ENCODE measurements around the gene APBA2. TPM values are rescaled to one million over a fixed set of nuclear protein-coding genes. Genes with fewer than 3 reads are reported as not detected.

APBA2 gene
- total and polyA plus RNA-seq, 2 donors: 6.7 to 15.3 TPM

GRCh38 chr15:29059871-29060640, 174.3 kb downstream of the APBA2 start:
- DNase-seq (ENCODE audit: low read depth in 6 of 9, low spot score in 9 of 9): no peak
- H3K27ac ChIP-seq (ENCODE audit: low read depth in 1 of 2, low read length in 1 of 2): no peak overlapping the region
- 95% methylated on average over 16 of the region's 16 CpGs for WGBS

GRCh38 chr15:29061746-29062145, 176.0 kb downstream of the APBA2 start:
- Histone ChIP-seq H3K4me3 (ENCODE audit: low read length in 2 of 2) (no peak overlapping the region), H3K27me3 (ENCODE audit: control insufficient read depth in 2 of 2, insufficient read depth in 1 of 2, low read length in 1 of 2) (no peaks in the 10 kb centered on the region), H3K9me3 (ENCODE audit: control insufficient read depth in 2 of 2, insufficient read depth in 1 of 2, low read length in 1 of 2) (no peaks in the 10 kb centered on the region), H3K4me1 (ENCODE audit: control insufficient read depth in 2 of 2, insufficient read depth in 2 of 2, low read length in 2 of 2) (no peaks in the 10 kb centered on the region), H3K27ac (ENCODE audit: low read depth in 1 of 2, low read length in 1 of 2) (no peak overlapping the region), H3K36me3 (ENCODE audit: control insufficient read depth in 2 of 2, insufficient read depth in 2 of 2, low read length in 1 of 2) (no peaks in the 10 kb centered on the region)
- no peak for DNase-seq (ENCODE audit: low read depth in 6 of 9, low spot score in 9 of 9)
- 97% methylated on average over 6 of the region's 6 CpGs for WGBS

More at GRCh38 chr15:29059871-29060640, 174.3 kb downstream of the APBA2 start:
- no peak overlapping the region for H3K4me3 ChIP-seq (ENCODE audit: low read length in 2 of 2)
- H3K9me3 ChIP-seq (ENCODE audit: control insufficient read depth in 2 of 2, insufficient read depth in 1 of 2, low read length in 1 of 2): no peaks in the 10 kb centered on the region
- no peaks in the 10 kb centered on the region for H3K36me3 ChIP-seq (ENCODE audit: control insufficient read depth in 2 of 2, insufficient read depth in 2 of 2, low read length in 1 of 2)
- no peaks in the 10 kb centered on the region for H3K4me1 ChIP-seq (ENCODE audit: control insufficient read depth in 2 of 2, insufficient read depth in 2 of 2, low read length in 2 of 2)
- no peaks in the 10 kb centered on the region for H3K27me3 ChIP-seq (ENCODE audit: control insufficient read depth in 2 of 2, insufficient read depth in 1 of 2, low read length in 1 of 2)

DNA sequence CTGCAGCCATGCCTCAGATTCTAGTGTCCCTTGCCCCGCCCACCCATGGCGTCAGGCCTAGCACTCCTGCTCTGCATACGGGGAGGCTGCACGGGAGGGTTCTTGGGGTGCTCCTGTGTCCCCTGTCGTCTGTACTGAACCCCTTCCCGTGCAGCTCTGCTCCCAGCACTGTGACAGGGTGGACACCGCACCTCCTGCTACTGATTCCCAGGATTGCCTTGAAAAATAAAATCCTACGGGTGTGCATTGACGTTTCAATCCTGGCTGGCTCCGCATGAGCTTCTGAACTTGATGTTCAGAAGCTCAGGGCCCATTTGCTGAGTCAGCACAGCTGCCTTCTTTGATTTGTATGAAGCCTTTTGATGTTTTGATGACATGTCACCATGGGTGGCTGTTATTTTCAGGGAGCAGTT, 176.4 kb downstream of the APBA2 start:
- 91% methylated on average over 10 of the region's 10 CpGs for WGBS
- H3K9me3 ChIP-seq (ENCODE audit: control insufficient read depth in 2 of 2, insufficient read depth in 1 of 2, low read length in 1 of 2): no peaks in the 10 kb centered on the region
- H3K27me3 ChIP-seq (ENCODE audit: control insufficient read depth in 2 of 2, insufficient read depth in 1 of 2, low read length in 1 of 2): no peaks in the 10 kb centered on the region
- no peaks in the 10 kb centered on the region for H3K4me1 ChIP-seq (ENCODE audit: control insufficient read depth in 2 of 2, insufficient read depth in 2 of 2, low read length in 2 of 2)
- H3K36me3 ChIP-seq (ENCODE audit: control insufficient read depth in 2 of 2, insufficient read depth in 2 of 2, low read length in 1 of 2): no peaks in the 10 kb centered on the region
- no peak overlapping the region for H3K4me3 ChIP-seq (ENCODE audit: low read length in 2 of 2)
- peak in 1 of 9 donors; percentile 37 for DNase-seq (ENCODE audit: low read depth in 6 of 9, low spot score in 9 of 9)
- H3K27ac ChIP-seq (ENCODE audit: low read depth in 1 of 2, low read length in 1 of 2): no peak overlapping the region

DNA sequence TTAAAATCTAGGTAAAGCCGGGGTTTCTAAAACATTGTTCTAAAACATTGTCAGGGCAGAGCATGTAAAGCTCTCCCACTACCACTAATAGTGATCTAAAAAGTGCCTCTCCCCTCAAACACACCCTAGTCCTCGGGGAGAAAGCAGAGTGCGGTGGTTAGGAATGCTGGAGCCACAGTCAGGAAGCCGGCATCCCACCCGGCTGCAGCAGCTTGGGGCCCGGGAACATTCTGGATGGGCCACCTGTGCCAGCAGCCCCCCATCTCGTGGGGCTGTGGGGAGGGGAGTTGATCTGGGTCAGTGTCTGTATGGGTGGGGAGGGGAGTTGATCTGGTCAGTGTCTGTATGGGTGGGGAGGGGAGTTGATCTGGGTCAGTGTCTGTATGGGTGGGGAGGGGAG, 176.9 kb downstream of the APBA2 start:
- DNase-seq (ENCODE audit: low read depth in 6 of 9, low spot score in 9 of 9): no peak

GRCh38 chr15:29063646-29064045, 177.9 kb downstream of the APBA2 start:
- no peak overlapping the region for H3K27ac ChIP-seq (ENCODE audit: low read depth in 1 of 2, low read length in 1 of 2)
- WGBS: 95% methylated on average over 5 of the region's 5 CpGs

More for the DNA sequence above, 176.9 kb downstream of the APBA2 start:
- Histone ChIP-seq H3K36me3 (ENCODE audit: control insufficient read depth in 2 of 2, insufficient read depth in 2 of 2, low read length in 1 of 2) (no peaks in the 10 kb centered on the region), H3K4me1 (ENCODE audit: control insufficient read depth in 2 of 2, insufficient read depth in 2 of 2, low read length in 2 of 2) (no peaks in the 10 kb centered on the region), H3K4me3 (ENCODE audit: low read length in 2 of 2) (no peak overlapping the region), H3K27ac (ENCODE audit: low read depth in 1 of 2, low read length in 1 of 2) (no peak overlapping the region), H3K9me3 (ENCODE audit: control insufficient read depth in 2 of 2, insufficient read depth in 1 of 2, low read length in 1 of 2) (no peaks in the 10 kb centered on the region), H3K27me3 (ENCODE audit: control insufficient read depth in 2 of 2, insufficient read depth in 1 of 2, low read length in 1 of 2) (no peaks in the 10 kb centered on the region)
- WGBS: 90% methylated on average over 7 of the region's 7 CpGs

GRCh38 chr15:29064290-29064689, 178.5 kb downstream of the APBA2 start:
- Histone ChIP-seq H3K27me3 (ENCODE audit: control insufficient read depth in 2 of 2, insufficient read depth in 1 of 2, low read length in 1 of 2) (no peaks in the 10 kb centered on the region), H3K4me1 (ENCODE audit: control insufficient read depth in 2 of 2, insufficient read depth in 2 of 2, low read length in 2 of 2) (no peaks in the 10 kb centered on the region), H3K9me3 (ENCODE audit: control insufficient read depth in 2 of 2, insufficient read depth in 1 of 2, low read length in 1 of 2) (no peaks in the 10 kb centered on the region), H3K36me3 (ENCODE audit: control insufficient read depth in 2 of 2, insufficient read depth in 2 of 2, low read length in 1 of 2) (no peaks in the 10 kb centered on the region), H3K4me3 (ENCODE audit: low read length in 2 of 2) (no peak overlapping the region), H3K27ac (ENCODE audit: low read depth in 1 of 2, low read length in 1 of 2) (no peak overlapping the region)
- DNase-seq (ENCODE audit: low read depth in 6 of 9, low spot score in 9 of 9): no peak
- 88% methylated on average over 8 of the region's 8 CpGs for WGBS

More at GRCh38 chr15:29063646-29064045, 177.9 kb downstream of the APBA2 start:
- DNase-seq (ENCODE audit: low read depth in 6 of 9, low spot score in 9 of 9): no peak
- no peaks in the 10 kb centered on the region for H3K36me3 ChIP-seq (ENCODE audit: control insufficient read depth in 2 of 2, insufficient read depth in 2 of 2, low read length in 1 of 2)
- H3K9me3 ChIP-seq (ENCODE audit: control insufficient read depth in 2 of 2, insufficient read depth in 1 of 2, low read length in 1 of 2): no peaks in the 10 kb centered on the region
- H3K27me3 ChIP-seq (ENCODE audit: control insufficient read depth in 2 of 2, insufficient read depth in 1 of 2, low read length in 1 of 2): no peaks in the 10 kb centered on the region
- no peaks in the 10 kb centered on the region for H3K4me1 ChIP-seq (ENCODE audit: control insufficient read depth in 2 of 2, insufficient read depth in 2 of 2, low read length in 2 of 2)
- H3K4me3 ChIP-seq (ENCODE audit: low read length in 2 of 2): no peak overlapping the region

DNA sequence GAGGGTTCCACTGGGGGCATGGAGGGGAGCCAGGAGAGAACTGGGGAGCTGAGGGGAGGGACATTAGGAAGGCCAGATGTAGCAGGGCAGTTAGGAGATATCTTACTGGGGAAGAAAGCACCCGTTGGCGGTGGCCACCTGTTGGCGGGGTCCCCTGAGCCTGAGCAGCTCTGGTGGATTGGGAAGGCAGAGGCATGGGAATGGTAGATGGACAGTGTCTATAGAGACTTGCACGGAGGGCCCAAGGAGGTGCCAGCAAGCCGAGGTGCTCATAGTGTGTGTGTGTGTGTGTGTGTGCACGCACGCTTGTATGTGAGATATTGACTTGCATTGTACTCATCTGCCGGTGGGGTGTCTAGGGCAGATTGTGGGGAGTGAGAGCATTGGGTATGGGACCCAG, 179.0 kb downstream of the APBA2 start:
- WGBS: 97% methylated on average over 8 of the region's 8 CpGs
- no peaks in the 10 kb centered on the region for H3K4me1 ChIP-seq (ENCODE audit: control insufficient read depth in 2 of 2, insufficient read depth in 2 of 2, low read length in 2 of 2)
- no peaks in the 10 kb centered on the region for H3K36me3 ChIP-seq (ENCODE audit: control insufficient read depth in 2 of 2, insufficient read depth in 2 of 2, low read length in 1 of 2)
- no peaks in the 10 kb centered on the region for H3K27me3 ChIP-seq (ENCODE audit: control insufficient read depth in 2 of 2, insufficient read depth in 1 of 2, low read length in 1 of 2)
- H3K9me3 ChIP-seq (ENCODE audit: control insufficient read depth in 2 of 2, insufficient read depth in 1 of 2, low read length in 1 of 2): peaks cover 0 to 4% of the 10 kb centered on the region in 2 donors
- DNase-seq (ENCODE audit: low read depth in 6 of 9, low spot score in 9 of 9): no peak
- no peak overlapping the region for H3K27ac ChIP-seq (ENCODE audit: low read depth in 1 of 2, low read length in 1 of 2)
- H3K4me3 ChIP-seq (ENCODE audit: low read length in 2 of 2): no peak overlapping the region

- Histone ChIP-seq H3K4me1 (ENCODE audit: control insufficient read depth in 2 of 2, insufficient read depth in 2 of 2, low read length in 2 of 2) (no peaks in the 10 kb centered on the region), H3K4me3 (ENCODE audit: low read length in 2 of 2) (no peak overlapping the region), H3K27me3 (ENCODE audit: control insufficient read depth in 2 of 2, insufficient read depth in 1 of 2, low read length in 1 of 2) (no peaks in the 10 kb centered on the region), H3K36me3 (ENCODE audit: control insufficient read depth in 2 of 2, insufficient read depth in 2 of 2, low read length in 1 of 2) (no peaks in the 10 kb centered on the region), H3K9me3 (ENCODE audit: control insufficient read depth in 2 of 2, insufficient read depth in 1 of 2, low read length in 1 of 2) (peaks cover 0 to 4% of the 10 kb centered on the region in 2 donors), H3K27ac (ENCODE audit: low read depth in 1 of 2, low read length in 1 of 2) (no peak overlapping the region)
- WGBS: 97% methylated on average over 5 of the region's 5 CpGs
- no peak for DNase-seq (ENCODE audit: low read depth in 6 of 9, low spot score in 9 of 9)
Measured at GRCh38 chr15:29065571-29065970, 179.8 kb downstream of the APBA2 start.

DNA sequence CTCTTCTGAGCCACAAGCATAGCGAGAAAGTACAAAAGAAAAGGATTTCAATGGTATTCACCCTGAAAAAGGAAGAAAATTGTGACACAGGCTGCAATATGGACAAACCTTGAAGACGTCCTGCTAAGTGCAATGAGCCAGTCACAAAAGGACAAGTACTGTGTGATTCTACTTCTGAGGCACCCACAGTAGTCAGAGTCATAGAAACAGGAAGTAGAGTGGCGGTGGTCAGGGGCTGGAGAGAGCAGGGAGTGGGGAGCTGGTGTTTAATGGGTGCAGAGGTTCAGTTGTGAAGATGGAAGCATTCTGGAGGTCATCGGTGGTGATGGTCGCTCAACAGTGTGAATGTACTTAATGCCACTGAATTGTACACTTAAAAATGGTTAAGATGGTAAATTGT, 180.5 kb downstream of the APBA2 start:
- no peak for DNase-seq (ENCODE audit: low read depth in 6 of 9, low spot score in 9 of 9)
- Histone ChIP-seq H3K4me3 (ENCODE audit: low read length in 2 of 2) (no peak overlapping the region), H3K27ac (ENCODE audit: low read depth in 1 of 2, low read length in 1 of 2) (no peak overlapping the region), H3K36me3 (ENCODE audit: control insufficient read depth in 2 of 2, insufficient read depth in 2 of 2, low read length in 1 of 2) (no peaks in the 10 kb centered on the region), H3K4me1 (ENCODE audit: control insufficient read depth in 2 of 2, insufficient read depth in 2 of 2, low read length in 2 of 2) (no peaks in the 10 kb centered on the region), H3K9me3 (ENCODE audit: control insufficient read depth in 2 of 2, insufficient read depth in 1 of 2, low read length in 1 of 2) (peaks cover 0 to 4% of the 10 kb centered on the region in 2 donors), H3K27me3 (ENCODE audit: control insufficient read depth in 2 of 2, insufficient read depth in 1 of 2, low read length in 1 of 2) (no peaks in the 10 kb centered on the region)
- 83% methylated on average over 5 of the region's 5 CpGs for WGBS
